NOMO-1 treated with dmso at 0.1 percent for 144 hours (cell line): Measurements from ENCODE around the gene HNRNPUL1.

Experiments
- DNase-seq: peaks from one replicate; lab custom pipeline; 2025; ENCODE audit not compliant: unreplicated experiment; lab: John Stamatoyannopoulos, UW

The HNRNPUL1 gene

DNA sequence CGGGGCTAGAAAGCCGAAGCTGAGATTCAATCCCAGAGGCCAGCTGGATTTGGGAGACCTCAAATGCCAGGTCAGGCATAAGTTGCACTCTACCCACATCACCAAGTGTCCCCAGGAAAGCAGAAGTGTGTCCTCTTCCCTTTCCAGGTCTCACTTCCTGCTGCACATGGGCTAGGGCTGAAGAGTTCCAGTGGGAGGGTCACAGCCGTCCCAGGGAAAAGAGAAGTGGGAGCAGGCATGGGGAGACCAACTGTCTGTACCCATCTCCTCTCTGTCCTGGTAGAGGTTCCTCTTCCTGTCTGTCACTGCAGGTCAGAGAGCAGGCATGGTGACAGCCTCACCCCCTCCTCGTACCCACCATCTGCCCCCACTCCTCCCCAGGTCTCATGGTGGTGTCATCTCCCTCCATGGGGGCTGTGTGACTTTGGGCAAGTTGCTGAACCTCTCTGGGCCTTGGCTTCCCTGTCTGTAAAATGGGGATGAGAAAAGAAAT lies 30.4 kb upstream of the HNRNPUL1 start:
- no peak for DNase-seq

DNA sequence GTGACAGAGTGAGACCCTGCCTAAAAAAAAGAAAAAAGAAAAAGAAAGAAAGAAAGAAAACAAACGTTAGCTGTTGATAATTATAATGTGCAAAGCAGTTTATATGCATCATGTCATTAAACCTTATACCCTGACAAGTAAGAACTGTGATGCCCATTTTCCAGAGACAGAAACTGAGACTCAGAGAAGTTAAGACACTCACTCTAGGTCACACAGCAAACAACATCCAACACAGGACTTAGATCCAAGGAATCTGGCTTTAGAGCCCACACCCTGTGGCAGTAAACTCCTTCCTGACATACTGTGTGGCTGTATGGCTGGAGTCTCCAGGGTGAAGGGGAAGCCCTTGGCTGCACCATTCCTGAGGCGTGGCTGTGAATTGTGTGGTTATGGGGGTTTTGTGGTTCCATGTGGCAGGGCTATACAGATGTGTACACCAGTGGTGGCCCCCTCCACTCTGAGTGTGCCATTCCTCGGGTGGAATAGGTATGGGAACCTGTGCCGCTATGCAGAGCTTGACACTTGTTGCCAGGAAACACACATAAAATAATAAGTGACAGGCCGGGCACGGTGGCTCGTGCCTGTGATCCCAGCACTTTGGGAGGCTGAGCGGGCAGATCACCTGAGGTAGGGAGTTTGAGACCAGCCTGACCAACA lies 29.5 kb upstream of the HNRNPUL1 start:
- DNase-seq, result no peak

DNA sequence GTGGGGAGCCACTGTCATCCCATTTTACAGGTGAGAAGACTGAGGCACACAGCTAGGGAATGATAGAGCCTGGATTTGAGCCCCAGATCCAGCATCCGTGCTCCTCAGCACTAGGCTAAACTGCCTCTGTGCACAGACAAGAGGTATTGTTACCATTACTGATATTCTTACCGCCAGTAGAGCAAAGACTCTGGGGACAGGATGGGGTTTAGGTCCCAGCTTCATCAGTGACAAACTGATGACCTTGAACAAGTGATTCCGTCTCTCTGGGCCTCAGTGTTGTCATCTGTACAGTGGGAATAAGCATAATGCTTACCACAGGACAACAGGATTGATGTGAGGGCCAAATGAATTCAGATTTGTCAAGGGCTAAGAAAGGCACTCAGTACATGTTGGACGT lies 28.7 kb upstream of the HNRNPUL1 start:
- DNase-seq, result no peak

DNA sequence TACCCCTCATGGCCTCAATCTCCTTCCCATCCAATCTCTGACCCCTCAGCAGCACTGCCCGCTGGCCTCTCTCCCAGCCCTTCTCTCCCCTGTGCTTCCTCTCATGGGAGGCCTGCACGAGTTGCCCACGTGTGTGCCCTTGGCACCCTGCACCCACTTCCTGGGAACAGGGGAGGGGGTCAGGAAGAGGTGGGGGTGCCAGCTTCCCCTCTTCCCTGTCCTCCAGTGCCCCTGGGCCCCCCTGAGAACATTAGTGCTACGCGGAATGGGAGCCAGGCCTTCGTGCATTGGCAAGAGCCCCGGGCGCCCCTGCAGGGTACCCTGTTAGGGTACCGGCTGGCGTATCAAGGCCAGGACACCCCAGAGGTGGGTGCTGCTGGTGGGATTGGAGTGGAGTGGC lies 25.9 kb upstream of the HNRNPUL1 start:
- no peak for DNase-seq

DNA sequence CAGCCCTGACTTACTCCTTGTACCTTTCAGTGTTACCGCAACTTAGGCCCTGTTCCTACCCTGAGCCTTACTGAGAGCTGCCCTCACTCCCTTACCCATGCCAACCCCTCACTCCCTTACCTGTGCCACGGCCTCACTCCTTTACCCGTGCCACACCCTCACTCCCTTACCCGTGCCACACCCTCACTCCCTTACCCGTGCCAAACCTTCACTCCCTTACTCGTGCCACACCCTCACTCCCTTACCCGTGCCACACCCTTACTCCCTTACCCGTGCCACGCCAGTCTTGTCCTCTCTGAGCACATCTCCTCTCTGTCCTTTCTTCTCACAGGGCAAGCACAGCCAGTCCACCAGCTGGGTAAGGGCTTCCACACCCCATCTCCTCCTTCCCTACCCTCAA lies 24.8 kb upstream of the HNRNPUL1 start:
- DNase-seq, result no peak

DNA sequence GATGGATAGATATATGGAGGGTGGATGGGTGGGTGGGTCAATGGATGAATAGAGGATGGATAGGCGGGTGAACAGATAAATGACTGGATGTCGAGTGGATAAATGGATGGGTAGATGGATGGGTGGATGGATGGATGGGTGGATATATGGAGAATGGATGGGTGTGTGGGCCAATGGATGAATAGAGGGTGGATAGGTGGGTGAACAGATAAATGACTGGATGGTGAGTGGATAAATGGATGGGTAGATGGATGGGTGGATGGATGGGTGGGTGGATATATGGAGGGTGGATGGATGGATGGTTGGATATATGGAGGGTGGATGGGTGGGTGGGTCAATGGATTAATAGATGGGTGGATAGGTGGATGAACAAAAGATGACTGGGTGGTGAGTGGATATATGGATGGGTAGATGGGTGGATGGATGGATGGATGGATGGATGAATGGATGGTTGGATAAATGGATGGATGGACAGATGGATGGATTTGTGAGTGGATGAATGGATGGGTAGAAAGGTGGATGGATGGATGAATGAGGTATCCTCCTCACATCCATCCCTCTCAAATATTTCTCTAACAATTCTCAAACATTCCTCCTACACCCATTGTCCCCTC lies 24.1 kb upstream of the HNRNPUL1 start:
- no peak for DNase-seq

DNA sequence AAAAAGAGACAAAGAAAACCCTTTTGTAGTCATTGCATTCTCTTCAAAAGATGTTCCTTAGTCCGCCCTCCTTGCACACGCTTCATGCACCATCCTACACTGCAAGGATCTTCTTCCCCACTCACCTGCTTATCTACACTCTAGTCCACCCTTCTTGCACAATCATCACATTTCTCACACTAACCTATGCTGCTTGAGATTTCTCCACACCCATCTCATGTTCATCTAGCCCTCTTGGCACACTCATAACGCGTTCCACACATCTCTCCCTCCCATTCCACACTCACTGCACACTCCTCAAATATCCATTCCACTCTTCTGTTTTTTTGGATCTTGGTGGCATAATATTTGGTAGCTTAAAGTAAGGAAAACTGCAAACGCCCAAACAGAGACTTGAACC lies 22.3 kb upstream of the HNRNPUL1 start:
- no peak for DNase-seq

DNA sequence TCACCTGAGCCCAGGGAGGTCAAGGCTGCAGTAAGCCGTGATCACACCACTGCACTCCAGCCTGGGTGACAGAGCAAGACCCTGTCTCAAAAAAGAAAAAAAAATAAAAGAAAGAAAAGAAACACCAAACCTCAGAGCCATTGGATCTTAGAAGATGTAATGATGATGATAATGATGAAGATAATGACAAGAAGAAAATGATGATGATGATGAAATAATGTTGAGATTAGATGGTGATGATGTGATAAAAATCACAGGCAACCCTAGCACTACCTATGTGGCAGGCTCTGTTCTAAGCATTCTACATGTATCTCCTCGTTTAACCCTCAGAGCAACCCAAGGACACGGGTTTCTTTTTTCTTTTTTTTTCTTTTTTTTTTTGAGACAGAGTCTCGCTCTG lies 20.1 kb upstream of the HNRNPUL1 start:
- no peak for DNase-seq

DNA sequence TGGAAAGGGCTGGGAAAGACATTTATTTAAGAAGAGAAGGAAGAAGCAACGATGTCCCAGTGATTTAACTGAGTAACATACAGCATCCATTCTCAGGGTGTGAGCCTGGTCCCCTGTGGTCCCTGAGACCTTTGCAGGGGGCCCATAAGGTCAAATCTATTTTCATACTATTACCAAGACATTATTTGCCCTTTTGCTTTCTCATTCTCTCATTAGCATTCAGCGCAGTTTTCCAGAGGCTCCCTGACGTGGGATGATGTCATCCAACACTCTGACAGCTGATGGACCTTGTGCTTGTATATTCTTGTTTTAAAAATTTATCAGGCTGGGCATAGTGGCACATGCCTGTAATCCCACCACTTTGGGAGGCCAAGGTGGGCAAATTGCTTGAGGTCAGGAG lies 18.3 kb upstream of the HNRNPUL1 start:
- no peak for DNase-seq

DNA sequence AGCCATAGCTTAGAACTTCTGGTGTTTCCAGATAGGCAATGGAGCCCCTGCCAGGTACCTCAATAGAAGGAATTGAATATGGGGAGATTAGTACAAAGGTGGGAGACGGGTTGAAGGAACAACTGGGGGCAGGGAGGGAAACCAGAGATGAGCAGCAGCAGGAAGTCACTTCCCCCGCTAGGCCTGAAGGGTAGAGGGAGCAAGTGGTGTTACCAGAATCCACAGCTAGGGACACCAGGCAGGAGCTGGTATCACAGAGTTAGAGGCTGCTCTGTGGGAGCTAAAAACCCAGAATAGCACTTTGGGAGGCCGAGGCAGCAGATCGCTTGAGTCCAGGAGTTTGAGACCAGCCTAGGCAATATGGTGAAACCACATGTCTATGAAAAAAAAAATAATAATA lies 15.3 kb upstream of the HNRNPUL1 start:
- DNase-seq, result no peak

DNA sequence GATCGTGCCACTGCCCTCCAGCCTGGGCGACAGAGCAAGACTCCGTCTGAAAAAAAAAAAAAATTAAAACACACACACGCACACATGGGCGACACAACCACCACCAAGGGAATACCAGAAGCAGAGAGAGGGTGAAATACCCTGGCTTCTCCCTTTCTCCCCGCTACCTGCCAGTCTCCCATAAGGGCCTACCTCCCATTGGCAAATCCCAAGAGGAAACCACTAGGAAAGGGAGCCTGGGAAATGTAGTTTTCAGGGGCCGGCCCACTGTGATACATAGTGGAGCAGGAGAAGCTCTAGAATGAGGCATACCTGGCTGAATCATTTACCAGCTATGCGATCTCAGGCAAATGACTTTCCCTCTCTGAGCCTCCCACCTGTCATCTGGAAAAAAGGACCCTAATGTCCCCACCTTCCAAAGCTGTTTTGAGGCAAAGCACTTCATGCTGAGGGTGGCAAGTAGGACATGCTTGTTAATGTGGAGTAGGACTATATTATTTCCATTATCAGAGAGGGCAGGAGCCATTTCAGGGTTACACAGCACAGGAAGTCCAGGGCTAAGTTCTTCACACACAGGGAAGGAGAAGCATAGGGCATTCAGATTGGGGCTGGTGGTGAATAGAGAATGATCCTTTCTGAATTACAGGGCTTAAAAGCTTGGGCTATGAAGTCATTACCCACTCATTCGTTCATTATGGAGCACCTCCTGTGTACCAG lies 14.3 kb upstream of the HNRNPUL1 start:
- no peak for DNase-seq

DNA sequence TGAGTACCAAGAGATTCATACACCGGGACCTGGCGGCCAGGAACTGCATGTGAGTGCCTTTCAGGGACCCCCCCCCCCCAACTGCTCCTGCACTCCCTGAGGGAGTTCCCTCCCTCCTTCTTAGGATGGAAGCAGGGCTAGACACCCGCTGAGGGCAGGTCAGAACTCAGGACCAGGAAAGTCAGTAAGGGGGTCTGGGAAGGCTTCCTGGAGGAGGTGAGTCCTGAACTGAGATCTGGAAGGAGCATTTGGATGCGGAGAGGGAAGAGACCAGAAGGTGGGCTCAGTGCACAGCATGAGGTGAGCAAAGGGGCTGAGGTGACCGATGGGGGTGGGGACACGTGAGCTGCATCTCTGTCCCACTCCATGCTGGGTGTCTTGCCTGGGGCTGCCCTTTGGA lies 10.5 kb upstream of the HNRNPUL1 start:
- DNase-seq, result no peak

DNA sequence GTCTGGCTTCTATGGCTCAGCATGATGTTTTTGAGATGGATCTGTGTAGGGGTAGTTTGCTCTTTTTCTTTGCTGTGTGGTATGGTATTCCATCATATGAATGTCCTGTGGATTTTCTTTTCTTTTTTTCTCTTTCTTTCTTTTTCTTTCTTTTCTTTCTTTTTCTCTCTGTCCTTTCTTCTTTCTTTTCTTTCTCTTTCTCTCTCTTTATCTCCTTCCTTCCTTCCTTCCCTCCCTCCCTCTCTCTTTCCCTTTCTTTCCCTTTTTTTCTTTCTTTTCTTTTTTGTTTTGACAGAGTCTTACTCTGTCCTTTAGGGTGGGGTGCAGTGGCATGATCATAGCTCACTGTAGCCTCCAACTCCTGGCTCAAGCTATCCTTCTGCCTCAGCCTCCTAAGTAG lies 9.0 kb upstream of the HNRNPUL1 start:
- DNase-seq, result no peak

DNA sequence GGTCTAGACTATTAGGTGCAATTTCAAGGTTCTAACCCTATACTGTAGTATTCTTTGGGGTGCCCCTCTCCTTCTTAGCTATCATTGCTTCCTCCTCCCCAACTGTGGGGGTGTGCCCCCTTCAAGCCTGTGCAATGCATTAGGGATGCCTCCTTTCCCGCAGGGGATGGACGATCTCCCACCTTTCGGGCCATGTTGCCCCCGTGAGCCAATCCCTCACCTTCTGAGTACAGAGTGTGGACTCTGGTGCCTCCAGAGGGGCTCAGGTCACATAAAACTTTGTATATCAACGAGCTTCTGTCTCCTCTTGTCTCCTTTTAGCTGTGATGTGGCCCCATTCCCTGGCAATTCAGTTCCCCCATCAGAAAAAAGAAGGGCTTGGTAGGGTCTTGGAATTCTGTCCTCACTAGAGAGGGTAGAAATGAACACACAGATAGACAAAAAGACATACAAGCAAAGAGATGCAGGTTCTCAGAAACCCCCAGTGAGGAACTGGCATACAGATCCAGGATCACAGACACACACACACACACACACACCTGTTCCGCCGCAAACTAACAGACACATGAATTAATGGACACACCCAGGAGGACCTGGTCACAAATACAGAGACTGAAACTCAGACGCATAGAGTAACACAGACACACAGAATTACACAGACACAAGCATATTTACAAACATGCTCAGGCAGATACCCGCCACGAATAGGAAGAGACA lies 2.5 kb upstream of the HNRNPUL1 start:
- no peak for DNase-seq

DNA sequence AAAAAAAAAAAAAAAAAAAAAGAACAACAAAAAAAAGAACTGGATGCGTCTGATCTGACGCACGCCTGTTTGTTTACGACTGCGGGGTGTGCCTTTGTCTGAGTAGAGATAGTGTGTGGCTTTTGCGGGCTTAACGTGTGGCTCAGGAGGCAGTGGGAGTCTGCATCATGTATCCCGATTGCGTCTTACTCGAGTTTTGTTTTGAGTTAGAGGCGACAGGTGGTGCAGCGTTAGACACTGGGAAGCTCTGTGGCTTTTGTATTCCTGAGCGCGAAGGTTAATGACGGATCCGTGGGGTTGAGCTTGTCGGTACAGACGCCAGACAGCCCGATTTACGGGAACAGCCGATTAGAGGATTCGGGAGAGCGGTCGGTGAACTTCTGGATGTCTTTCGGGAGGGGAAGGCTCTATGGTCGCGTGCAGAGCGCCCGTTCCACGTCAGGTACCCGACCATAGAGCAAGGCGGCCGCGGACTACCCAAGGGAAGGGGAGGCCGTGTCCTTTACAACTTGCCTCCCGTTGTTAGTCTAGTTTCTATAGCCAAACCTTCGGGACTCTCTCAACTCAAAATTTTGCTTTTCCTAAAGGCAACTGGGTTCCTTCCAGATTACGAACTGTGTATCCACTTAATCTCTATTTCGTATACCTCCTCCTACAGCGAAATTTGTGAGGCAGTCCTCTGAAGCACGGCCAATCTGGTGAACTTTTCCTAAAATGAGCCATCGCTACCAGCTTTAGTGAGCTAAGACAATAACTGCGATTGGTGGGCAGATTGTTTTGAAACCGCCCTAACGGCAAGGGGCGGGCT lies 926 bp upstream of the HNRNPUL1 start:
- DNase-seq, result no peak

DNA sequence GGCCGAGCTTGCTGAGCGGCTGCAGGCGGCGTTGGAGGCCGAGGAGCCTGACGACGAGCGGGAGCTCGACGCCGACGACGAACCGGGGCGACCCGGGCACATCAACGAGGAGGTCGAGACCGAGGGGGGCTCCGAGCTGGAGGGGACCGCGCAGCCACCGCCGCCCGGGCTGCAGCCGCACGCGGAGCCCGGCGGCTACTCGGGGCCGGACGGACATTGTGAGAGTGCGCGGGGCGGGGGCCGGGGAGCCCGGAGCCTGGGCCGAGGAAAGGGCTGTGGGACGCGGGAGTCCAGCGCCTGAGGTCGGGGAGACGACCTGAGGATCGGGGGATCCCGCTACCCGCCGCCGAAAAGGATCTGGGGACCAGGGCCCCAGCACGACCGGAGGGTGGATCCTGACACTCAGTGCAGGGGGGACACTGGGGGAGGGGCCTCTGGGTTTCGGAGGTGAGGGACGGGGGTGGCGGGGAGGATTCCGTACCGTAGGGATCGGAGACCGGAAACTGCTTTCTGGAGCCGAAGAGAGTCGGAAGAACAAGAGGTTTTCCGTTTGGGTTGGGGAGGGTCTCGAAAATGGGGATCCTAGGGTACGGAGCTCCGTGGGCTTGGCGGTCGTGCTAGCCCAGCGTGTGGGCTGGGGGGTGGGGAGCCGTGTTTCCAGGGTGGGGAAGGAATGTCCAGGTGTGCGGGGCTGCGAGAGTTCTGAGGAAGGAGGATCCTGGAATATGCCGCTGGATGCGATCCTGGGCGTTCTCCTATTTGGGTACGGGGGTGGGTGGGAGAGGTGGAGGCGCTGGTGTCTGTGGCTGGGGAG lies 616 bp downstream of the HNRNPUL1 start:
- no peak for DNase-seq

DNA sequence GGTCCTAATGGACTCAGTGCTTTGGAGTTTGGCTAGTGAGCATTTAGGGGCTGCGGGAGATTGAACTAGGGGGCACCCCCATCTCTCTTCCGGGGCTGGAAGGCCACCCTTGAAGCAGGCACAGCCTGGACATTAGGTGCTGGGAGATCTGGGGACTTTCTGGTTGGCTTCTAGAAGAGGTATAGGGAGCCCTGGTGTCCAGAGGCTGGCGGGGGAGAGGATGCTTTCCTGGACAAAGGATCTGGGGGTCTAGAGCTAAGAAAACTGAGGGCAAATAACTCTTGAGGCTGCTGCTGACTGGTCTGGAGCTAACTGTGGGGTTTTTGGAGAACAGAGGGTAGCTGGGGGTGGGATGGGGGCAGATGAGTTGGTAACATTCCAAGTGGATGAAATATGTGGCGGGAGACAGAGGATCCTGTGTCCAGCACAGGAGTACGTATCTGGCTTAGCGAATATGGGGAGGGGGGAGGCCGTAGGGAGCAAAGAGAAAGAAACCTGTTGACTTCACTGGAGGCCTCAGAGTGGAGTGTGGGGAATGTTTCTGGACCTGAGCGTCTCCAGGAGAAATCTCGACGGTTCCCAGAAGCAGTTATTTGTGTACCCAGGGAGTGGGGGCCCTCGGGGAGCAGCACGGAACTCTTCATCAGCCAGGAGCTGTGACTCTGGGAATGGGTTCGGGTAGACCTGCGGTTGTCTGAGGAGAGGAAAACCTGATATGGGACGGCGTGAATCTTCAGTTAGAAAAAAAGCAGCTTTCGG lies 1.4 kb downstream of the HNRNPUL1 start:
- no peak for DNase-seq

DNA sequence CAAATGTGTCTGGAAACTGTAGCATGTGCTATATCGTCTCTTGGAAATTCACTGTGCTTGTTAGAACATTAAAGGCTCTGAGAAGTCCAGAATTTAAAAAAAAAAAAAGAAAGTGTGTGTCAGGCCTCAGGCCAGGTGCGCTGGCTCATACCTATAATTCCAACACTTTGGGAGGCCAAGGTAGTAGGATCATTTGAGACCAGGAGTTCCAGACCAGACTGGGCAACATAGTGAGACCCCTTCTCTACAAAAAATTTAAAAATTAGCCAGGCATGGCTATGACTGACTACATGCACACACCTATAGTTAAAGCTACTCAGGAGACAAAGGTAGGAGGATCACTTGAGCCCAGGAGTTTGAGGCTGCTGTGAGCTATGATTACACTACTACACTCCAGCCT lies 4.9 kb downstream of the HNRNPUL1 start:
- no peak for DNase-seq

DNA sequence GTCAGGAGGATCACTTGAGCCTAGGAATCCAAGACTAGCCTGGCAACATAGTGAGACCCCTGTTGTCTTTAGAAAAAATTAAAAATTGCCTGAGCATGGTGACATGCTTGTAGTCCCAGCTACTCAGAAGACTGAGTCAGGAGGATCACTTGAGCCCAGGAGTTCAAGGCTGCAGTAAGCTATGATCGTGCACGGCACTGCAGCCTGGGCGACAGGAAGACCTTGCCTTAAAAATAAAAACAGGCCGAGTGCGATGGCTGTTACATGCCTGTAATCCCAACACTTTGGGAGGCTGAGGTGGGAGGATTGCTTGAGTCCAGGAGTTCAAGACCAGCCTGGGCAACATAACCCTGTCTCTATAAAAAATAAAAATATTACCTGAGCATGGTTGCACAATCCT lies 5.4 kb downstream of the HNRNPUL1 start:
- DNase-seq, result no peak
